Hematopoietic multipotent progenitor cell treated with erythropoietin and hydrocortisone succinate and interleukin-3 and kit ligand, for 8 days (in vitro differentiated cells): ENCODE measurements around the gene BACH2.

Experiments used
- DNase-seq: peaks from one replicate; pipeline ENCODE4 v3.0.0-alpha.2; 2015

Gene BACH2

DNA sequence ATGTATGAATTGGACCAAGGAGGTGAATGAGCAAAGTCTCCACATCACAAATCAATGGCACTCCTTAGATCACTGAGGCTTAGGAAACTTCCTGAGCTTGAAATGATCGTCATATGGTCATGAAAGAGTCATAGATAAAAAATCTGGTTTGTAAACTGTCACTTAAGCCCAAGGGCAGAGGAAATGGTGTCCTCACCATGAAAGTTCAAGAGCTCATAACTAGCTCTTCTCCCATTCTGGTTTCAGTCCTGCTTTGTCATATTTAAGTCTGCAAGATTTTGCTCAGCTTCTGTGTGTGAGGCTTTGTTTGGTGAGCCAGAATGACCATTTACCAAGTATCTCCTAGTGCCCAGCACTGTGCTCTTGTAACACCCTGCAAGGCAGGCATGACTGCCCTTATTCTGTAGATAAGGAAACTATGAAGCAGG, 341.9 kb downstream of the BACH2 start:
- no peak for DNase-seq

DNA sequence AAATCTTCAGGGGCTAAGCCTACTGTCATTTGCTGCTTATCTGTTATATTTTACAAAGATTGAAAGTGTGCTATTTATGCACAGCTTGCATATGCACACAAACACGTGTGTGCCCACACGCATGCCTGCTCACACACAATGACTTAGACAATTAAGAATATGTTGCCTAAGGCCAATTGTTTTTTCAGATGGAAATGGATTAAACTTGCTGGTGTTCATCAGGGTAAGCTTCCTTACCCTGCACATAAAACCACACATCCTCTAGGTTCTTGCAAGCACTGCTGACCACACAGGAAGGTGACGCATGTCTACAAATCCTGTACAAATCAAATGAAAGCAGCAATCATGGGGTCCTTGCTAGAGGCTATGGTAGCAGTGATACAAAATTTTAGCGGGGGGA, 344.0 kb downstream of the BACH2 start:
- DNase-seq, result no peak

DNA sequence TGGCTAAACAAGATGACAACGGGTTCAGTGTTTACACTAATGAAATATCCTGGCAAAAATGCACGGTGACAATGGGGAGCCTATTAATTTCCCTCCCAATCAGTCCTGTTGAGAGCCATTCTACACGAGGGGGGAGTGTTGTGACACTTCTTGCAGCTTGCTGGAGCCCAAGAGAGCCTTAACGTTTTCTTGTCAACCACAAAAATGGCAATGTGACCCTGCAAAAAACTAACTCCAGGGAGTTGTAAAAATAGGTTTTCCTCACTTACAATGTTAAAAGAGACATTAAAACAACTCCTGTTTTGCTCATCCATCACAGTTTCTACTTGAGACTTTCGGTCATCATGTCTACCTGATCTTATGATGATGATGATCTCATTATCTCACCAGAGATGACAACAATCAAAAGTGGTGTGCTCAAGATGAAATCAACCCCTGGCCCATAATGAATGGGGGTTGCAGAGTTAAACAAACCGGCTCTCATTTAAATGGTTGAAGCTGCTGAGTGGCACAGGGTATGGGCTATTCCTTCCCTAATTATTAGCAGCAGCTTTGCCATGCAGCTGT, 344.5 kb downstream of the BACH2 start:
- no peak for DNase-seq

DNA sequence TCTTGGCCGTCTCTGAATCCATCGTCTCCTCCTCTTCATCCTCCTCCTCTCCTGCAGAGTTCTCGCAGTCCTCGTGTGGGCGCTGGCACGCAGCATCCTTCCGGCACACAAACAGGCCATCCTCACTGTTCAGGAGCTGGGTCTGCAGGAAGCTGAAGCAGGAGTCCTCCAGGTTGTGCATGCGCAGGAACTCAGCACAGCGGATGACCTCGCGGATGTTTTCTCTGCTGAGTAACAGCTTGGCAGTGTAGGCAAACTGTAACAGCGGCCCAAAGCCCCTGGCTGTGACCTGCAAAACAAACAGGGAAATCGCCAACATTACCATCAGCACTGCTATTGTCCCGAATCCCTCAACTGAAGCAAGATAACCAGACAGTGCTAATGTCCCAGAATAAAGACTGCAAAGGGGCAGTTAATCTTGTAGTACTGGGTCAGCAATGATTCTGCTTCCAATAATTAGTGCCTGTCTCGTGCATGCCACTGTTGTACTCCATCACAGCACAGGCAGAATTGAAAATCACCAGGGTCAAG, 345.0 kb downstream of the BACH2 start:
- DNase-seq, result no peak

DNA sequence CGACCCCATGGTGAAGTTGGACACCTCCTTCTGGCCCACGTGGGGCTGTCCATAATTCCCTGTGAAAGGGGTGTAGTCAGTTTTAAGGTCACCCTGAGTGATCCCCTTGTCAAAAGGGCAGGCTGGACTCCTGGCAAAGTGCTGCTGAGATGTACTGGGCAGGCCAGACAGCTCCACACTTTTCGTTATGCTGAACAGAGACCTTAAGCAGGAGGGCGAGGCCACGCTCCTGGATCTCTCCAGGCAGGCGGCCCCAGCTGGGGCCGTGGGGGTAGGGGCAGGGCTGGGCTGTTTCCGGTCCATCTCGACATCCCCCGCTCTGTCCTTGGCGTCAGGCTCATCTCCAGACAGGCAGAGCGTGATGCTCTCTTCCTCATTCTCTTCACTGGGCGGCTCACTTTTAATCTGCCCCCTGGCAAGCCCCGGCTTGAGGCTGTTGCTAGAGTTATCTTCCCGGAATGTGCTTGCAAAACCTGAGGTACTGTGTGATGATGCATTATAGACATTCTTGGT, 345.7 kb downstream of the BACH2 start:
- no peak for DNase-seq

DNA sequence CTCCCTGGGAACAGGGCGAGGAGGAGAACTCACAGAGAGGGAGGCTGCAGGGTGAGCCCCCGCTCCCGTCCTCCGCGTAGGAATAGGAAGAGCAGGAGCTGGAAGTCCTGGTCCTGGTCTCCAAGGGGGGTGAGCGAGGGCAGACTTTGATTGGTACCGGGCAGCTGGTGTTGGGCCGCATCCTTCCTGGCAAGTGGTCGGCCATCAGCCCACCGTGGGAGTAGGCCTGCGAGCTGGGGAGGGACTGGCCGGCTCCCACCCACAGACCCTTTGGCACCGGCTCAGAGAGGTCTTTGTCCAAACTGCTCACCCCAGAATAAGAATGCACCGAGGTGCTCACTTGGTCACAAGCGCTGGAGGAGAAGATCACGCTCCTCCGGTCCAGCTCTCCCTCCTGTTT, 346.2 kb downstream of the BACH2 start:
- no peak for DNase-seq

DNA sequence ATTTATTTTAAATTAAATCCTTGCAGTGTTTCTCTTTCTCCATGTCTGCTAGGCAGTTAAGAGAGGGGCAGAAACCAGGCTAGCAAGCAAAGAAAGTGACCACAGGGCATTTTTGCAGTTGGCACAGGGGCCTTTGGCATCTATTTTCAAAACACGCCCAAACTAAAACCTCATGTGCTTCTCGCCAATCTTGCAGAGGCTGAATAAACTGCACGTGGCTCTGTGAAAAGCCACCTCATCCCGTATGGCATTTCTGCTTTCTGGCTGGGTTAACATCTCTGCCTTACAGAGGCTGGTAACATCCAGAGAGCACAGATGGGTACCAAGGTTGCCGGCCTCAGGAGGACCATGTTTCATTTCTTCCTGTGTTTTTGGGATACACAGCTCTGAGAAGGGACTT, 347.8 kb downstream of the BACH2 start:
- no peak for DNase-seq

DNA sequence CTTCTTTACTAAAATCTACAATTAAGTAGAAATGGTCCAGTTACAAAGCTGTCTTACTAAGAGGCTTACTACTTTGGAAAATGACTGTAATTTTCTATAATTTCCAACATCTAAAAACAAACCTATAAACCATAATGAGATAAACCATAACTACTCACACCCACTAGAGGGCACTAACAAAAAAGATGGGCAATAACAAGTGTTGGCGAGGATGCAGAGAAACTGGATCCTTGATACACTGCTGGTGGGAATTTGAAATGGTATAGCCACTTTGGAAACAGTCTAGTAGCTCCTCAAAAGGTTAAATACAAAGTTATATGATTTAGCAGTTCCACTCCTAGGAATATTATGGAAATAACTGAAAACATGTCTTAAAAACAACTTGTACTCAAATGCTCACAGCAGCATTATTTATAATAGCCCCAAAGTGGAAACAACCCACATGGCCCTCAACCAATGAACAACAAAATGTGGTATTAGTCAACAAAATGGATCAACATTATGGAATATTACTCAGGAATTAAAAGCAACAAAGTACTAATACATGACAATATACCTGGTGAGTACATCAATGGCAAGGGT, 351.7 kb downstream of the BACH2 start:
- DNase-seq, result peak; percentile 43

DNA sequence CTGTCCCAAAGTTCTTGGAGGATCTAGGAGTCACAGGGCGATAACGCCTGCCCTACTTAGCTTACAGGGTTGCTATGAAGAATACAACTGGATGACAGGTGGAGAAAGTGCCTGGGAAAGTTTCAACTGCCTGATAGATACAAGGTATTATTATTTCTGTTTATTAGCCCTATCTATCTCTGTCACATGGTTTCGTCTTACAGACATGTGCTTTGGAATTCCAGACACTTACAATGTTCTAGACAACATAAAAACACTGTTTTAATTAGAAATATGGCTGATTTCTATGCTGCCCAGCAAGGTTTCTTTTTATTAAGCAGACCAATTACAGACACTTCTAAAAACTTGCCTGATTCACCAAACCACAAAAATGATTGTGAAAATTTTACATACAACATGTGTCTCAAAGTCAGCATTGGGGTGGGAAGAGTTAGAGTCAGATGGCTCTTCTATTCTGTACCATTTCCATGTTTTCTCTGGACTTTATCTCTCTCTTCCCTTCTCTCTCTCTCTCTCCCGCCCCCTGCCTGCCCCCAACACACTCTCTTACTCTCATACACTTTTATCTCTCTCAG, 352.4 kb downstream of the BACH2 start:
- no peak for DNase-seq

DNA sequence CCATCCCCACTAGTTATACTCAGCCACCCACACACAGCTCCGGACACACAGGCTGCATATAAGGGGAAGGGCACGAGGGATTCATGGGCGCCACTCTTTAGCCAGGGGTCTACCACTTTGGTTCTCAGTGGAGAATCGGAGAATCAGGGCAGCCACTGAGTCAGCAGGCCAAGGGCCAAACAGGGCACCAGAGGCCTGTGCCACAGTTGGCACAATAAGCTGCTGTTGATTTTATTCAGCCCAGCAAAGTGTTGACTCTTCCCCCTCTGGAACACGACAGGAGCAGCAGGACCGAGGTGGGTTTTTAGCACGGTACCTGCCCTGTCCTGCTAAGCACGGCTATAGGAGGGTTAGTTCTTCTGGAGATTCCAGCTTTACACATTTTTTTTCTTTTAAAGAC, 354.0 kb downstream of the BACH2 start:
- DNase-seq, result no peak

DNA sequence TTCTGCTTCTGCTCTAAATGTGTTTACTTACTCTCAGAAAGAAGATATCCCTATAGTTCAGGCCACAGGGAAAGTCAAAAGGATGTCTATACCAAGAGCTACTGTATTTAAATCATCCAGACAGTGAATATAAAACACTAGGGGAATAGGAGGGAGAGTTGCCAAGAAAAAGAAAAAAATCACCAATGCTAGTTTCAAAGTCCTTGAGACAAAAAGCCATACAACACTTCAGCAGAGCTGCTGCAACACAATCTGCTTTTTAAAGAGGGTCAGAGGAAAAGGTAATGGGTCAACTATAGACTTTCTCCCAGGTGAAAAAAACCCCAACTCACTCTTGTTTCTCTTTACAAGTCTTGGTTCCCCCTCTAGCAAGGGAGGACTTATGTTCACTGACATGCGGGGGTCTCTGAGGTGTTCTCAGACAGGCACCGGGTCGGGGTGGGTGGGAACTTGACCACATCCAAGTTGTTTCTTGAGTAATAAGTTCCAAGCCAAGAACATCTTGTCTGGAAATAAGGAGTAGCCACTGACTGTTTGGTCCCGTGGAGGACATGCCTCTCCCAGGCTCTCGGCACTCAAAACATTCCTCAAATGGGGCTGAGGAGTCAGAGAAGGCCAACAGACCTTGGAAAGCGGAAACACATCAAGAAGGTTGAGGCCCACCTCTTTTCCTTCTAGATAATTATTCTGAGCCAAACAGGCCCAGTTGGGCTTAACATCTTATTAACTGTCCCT, 354.7 kb downstream of the BACH2 start:
- no peak for DNase-seq

DNA sequence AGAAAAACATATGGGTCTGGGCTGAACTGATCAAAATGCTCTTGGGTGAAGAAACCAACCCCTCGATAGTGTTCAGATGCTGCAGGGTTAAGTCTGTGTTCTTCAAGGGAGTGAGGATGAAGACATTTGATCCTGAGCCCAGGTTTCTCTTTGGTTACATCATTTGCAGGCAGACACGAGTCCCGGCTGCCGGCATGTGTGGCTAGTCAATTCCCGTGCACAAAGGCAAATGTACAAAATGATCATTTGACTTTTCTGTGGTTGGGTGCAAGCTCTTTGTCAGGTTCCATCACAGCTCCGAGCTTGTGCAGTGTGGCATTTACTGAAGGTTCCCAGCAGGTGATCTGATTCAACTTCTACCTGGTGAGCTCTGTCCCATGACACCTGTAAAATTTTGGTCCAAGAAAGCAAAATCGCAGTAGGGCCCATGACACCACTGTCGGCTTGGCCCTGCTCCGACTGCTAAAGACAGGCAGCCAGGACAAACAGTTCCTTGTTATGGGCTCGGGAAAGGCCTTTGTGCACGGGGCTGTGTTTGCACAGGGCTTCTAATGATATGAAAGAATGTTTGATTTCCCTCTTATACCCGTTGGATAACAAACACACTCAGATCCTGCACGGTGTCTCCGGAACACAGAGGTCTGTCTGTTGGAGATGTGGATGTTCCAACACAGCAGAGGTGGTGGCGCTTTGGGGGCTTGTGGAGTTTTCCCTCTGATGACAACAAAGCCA, 355.4 kb downstream of the BACH2 start:
- no peak for DNase-seq

DNA sequence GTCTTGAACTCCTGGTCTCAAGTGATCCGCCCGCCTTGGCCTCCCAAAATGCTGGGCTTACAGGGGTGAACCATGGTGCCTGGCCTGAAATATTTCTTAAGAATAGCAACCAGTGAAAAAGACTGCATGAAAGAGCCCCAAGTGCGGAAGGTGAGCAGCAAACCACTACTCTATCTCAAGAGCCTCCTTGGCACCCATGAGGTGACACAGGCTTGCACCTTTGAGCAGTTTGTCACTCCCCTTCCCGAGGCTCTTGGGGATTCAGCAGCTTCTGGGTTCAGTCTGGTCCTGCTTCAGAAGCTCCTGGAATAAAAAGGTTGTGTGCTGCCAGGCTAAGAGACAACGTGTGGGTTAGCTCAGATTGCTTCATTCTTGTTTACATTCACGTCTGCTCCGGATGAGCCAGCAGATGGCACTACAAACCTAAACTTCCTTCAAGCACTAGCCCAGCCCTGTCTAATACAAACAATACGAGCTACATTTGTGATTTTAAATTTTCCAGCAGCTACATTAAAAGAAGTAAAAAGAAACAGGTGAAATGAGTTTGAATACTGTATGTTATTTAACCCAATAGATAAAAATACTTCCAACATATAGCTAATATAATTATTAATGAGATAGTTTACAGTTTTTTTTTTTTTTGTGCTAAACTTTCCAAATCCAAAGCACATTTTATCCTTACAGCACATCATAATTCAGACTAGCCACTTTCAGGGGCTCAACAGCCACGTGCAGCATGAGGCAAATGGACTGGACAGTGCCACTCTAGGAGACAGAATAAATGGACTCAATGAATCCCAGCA, 356.2 kb downstream of the BACH2 start:
- peak; percentile 73 for DNase-seq

DNA sequence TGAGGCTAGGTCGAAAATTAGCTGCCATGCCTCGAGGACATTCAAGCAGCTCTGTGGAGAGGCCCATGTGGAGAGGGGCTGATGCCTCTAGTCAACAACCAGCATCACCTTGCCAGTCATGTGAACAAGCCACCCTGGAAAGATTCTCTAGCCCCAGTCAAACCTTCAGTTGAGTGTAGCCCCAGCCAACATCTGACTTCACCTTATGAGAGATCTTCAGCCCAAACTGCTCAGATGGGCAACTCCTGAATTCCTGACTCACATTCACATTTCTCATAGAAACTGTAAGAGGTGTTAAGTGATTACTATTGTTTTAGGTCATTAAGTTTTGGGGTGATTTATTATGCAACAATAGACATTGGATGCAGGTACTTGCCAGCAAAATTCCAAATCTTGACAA, 357.5 kb downstream of the BACH2 start:
- DNase-seq, result no peak

DNA sequence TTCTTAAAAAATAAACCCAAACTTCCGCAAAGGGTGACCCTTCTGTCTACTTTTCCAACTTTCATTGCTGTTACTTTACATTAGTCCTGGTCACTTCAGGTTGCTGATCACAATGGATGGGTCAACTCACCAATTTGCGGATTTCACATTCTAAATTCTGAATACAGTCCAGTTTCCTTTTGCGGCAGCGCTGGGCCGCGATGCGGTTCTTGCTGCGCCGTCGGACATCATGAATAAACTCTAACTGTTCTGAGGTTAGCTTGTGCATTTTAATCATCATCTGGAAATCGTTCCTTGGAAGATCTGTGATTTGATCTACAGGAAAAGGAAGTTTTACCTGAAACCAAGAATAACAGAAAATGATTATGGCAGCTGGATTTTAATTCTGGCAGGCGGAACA, 358.6 kb downstream of the BACH2 start:
- DNase-seq, result no peak

DNA sequence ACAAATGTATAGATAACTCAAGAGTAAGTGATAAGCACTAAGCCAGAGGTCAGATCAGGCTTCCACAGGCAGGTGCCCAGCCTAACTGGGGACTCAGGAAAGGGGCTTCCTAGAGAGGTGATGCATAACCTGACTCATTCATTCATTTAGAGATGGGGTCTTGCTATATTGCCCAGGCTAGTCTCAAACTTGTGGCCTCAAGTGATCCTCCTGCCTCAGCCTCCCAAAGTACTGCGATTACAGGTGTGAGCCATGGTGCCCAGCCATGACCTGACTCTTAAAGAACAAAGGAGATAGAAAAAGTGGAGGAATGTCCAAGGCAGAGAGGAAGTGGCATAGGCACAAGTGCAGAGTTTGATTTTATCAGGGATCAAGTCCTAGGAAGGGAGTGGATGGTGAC, 360.5 kb downstream of the BACH2 start:
- DNase-seq, result no peak

DNA sequence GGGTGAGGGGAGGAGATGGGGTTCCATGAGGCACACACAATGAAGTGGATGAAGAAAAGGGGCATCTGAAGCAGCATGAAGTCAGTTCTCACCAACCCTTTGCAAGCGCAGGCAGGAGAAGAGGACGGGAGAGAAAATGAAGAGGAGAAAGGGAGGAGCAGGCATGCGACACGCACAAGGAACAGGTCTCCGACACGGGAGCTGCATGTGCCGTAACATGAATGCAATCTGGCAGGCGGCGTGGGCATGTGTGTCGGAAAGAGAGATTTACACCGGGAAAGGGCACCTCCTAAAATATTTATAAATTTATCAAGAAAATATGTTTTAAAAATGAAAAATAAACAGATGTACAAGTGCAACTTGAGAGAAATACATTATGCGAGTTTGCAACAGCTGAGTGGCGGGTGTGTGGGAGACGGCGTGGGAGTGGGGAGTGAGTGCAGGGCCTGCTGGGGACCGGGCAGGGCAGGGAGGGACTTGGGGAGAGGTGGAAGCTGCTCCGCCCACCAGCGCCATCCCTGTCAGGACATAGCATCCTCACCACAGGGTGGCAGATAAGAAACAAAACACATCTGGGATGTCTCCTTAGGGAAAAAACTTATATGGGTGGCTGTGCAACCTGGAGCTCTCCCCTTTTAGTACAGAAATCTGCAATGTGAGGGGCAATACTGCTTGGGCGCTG, 361.8 kb downstream of the BACH2 start:
- DNase-seq, result no peak

DNA sequence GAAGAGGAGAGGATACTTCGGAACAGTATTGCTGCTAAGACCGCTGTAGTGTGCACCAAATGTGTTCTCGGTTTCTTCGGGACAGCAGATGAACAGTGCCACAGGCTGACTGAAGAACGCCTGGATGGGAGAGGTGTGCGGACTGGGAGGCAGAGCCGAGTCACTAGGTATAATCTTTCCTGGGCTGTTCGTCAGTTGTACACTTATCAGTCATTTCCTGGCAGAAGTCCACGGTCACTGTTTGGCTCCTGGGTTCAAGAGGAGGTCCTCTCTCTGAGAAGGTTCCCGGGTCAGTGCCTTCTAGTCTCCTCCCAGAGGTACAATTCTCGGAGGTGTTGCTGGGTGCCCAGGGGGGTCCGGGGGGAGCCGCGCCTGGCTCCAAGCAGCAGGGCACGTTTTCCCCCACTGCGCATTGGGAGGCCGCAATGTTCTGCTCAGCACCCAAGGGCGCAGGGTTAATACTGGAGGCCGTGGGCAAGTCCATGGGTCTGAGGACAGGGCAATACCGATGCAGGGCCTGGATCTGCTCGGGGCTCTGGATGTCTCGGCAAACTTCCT, 364.3 kb downstream of the BACH2 start:
- no peak for DNase-seq

DNA sequence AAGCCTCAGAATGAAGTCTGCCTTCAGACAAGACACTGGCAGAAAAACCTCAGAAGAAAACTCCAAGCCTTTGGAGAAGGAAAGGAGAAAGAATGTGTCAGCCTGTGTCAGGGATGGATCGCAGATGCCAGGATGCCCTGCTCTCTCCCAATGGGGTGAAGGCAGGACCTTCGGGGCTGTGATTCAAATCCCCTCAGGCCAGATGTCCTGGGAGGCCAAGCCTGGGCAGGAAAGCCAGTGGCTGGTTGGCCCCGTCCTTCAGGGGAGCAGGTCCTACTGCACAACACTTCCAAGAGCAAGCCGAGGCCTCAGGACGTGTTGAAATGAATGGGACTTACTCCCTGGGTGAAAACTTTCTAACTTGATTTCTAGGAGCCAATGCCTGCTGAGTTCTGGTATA, 365.9 kb downstream of the BACH2 start:
- DNase-seq, result no peak

DNA sequence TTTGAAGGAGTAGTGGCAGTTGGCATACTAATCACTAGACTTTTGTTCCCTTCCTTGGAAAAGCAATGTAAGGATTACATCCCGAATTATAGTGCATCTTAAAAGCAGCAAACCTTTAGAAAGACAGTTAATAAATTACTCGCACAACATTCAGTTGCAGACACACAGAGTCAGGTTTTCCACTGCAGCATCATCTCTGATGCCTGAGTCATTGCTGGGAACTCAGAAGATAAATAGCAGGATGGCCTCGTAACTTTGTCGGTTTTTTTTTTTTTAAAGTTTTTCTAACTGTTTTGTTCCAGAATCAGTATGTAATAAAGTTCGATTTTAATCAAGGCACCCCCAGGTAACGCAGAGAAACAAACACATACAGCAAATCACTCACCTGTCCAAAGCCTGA, 368.0 kb downstream of the BACH2 start:
- no peak for DNase-seq
